Measurements from ENCODE around the gene ANKDD1B. TPM values are rescaled to one million over a fixed set of nuclear protein-coding genes. Genes with fewer than 3 reads are reported as not detected.

The ANKDD1B gene
- total and polyA plus RNA-seq, 9 of the 15 experiments (the other 6 are each of a cell fraction or from before 2014, with no cell fraction given) = 0.04 to 0.29 (median 0.18) TPM; not detected in 1

- TF ChIP-seq, protein P1, sequence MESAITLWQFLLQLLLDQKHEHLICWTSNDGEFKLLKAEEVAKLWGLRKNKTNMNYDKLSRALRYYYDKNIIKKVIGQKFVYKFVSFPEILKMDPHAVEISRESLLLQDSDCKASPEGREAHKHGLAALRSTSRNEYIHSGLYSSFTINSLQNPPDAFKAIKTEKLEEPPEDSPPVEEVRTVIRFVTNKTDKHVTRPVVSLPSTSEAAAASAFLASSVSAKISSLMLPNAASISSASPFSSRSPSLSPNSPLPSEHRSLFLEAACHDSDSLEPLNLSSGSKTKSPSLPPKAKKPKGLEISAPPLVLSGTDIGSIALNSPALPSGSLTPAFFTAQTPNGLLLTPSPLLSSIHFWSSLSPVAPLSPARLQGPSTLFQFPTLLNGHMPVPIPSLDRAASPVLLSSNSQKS (CRISPR knock-in tag; IDR thresholded peaks at IDR 0.05) = no peak
- TF ChIP-seq RAD21 (CRISPR knock-in tag; conservative IDR thresholded peaks at IDR 0.05 in 1 of 2, IDR thresholded peaks at IDR 0.05 in 1 of 2) (peak in 1 of 2 experiments; percentile 10; a peak in 1 of 4 replicates), ZNF436 (CRISPR knock-in tag; IDR thresholded peaks at IDR 0.05) (no peak), ETV5 (CRISPR knock-in tag; IDR thresholded peaks at IDR 0.05; ENCODE audit: low read depth) (peak; percentile 76), RCOR1 (IDR thresholded peaks at IDR 0.05; ENCODE audit: borderline replicate concordance in 1 of 2, low read depth in 2 of 2, low read length in 2 of 2) (peak in 1 of 2 experiments; percentile 15; a peak in 1 of 4 replicates), STAT5A (IDR thresholded peaks at IDR 0.05; ENCODE audit: borderline replicate concordance, low read length) (no peak; the same call in 1 of the 2 replicates), STAT5B (CRISPR knock-in tag; IDR thresholded peaks at IDR 0.05) (no peak), SIRT6 (IDR thresholded peaks at IDR 0.05; ENCODE audit: low read depth, low read length) (no peak), STAT6 (CRISPR knock-in tag; IDR thresholded peaks at IDR 0.05) (no peak), ZNF592 (IDR thresholded peaks at IDR 0.05) (peak; percentile 63), ZNF311 (CRISPR knock-in tag; IDR thresholded peaks at IDR 0.05) (peak; percentile 57; the same call in 1 of the 2 replicates)
- TF ChIP-seq, protein P2, sequence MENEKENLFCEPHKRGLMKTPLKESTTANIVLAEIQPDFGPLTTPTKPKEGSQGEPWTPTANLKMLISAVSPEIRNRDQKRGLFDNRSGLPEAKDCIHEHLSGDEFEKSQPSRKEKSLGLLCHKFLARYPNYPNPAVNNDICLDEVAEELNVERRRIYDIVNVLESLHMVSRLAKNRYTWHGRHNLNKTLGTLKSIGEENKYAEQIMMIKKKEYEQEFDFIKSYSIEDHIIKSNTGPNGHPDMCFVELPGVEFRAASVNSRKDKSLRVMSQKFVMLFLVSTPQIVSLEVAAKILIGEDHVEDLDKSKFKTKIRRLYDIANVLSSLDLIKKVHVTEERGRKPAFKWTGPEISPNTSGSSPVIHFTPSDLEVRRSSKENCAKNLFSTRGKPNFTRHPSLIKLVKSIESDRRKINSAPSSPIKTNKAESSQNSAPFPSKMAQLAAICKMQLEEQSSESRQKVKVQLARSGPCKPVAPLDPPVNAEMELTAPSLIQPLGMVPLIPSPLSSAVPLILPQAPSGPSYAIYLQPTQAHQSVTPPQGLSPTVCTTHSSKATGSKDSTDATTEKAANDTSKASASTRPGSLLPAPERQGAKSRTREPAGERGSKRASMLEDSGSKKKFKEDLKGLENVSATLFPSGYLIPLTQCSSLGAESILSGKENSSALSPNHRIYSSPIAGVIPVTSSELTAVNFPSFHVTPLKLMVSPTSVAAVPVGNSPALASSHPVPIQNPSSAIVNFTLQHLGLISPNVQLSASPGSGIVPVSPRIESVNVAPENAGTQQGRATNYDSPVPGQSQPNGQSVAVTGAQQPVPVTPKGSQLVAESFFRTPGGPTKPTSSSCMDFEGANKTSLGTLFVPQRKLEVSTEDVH (IDR thresholded peaks at IDR 0.05; ENCODE audit: low read depth, partially characterized antibody) = peak; percentile 25
- TF ChIP-seq, protein P3, sequence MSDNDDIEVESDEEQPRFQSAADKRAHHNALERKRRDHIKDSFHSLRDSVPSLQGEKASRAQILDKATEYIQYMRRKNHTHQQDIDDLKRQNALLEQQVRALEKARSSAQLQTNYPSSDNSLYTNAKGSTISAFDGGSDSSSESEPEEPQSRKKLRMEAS (CRISPR knock-in tag; IDR thresholded peaks at IDR 0.05) = no peak
Observed at GRCh38 chr5:75668977-75669689, 57.9 kb downstream of the ANKDD1B start (continued).

All from K562 (cell line).